ENCODE results near the gene PPP2R3B. TPM values are rescaled to one million over a fixed set of nuclear protein-coding genes. Genes with fewer than 3 reads are reported as not detected.
"Not testable (repeated sequence)": the region's sequence is repeated elsewhere in the genome, so short reads cannot be mapped to it uniquely, and the experiment has no call there.

Gene PPP2R3B
- total RNA-seq: 18.7 and 22.4 TPM in 2 replicates

DNA sequence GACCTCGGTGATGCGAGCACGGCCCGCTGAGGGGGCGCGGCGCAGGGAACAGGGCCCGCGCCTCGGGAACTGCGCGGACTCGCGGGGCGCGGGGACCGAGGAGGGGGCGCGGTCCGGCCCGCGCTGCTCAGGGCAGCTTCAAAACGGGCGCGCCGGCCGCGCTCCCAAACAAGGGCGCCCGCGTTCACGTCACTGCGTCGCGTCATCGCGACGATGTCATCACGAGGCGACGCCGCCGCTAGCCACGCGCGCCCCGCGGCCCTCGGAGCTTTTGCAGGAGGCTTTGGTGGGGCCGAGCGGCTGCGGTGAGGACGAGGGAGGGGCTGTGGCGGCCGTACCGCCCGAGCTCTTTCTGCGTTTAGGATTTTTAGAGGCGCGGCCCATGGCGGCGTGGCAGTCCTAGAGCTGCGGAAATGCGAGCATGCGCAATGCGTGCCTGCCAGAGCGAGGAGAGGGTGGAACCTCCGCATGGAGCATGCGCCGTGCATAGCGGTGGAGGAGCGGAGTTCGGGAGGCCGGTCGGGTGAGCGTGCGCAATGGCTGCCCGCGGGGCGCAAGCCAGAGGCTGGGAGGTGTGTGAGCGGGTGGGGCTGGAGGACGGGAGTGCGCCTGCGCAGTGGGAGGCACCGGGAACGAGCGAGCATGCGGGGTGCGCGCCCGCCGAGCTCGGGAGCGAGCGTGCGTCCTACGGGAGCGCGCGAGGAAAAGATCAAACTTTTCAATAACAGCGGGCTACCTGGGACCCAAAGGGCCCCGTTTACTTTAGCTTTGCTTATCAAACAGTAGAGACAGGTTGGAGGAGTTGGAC, at the start of gene PPP2R3B:
Gene PPP2R3B, minus strand, starts transcription at position 140 of the 808 bp plus-strand sequence. CDS start 216 bp downstream, outside the sequence.
- peak; percentile 85 for DNase-seq (ENCODE audit: low read depth, low spot score)

- DNase-seq (ENCODE audit: low read depth, low spot score): no peak
Measured at GRCh38 chrX:435536-436122, 48.9 kb upstream of the PPP2R3B start.

DNA sequence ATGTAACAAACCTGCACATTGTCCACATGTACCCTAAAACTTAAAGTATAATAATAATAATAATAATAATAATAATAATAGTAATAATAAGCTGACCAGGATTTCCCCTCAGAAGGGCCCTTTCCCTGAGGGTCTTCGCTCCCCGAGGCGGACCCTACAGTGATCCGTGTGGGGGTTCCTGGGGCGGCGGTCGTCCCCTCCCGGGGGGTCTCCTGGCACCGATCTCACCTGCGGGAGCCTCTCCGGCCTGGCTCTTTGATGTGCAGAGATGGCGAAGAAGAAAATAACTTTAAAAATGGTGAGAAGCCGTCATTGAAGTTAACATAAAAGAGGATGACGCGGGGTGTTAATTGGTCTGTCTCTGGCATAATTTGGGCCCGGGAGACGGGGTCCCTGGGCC, 48.2 kb upstream of the PPP2R3B start:
- no peak for DNase-seq (ENCODE audit: low read depth, low spot score)

DNA sequence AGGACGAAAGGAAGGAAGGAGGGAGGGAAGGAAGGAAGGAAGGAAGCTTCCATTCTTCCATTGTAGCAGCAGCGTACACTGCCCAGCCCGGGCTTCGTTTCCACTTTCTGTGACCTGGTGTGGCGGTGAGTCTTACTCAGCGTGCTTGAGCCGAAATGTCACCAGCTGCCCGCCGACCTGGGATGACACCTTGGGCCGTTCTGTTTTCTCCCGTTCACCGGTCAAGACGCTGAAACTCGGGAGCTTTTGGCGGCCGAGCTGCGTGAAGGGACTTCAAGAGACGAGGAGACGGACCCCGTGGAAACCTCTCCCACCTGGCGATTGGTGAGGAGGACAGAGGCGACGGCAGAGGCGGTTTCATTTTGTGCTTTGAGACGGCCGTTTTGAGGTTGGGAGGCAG, 47.1 kb upstream of the PPP2R3B start:
- DNase-seq (ENCODE audit: low read depth, low spot score): no peak

GRCh38 chrX:432666-433065, 46.0 kb upstream of the PPP2R3B start:
- not testable (repeated sequence) for DNase-seq (ENCODE audit: low read depth, low spot score)

DNA sequence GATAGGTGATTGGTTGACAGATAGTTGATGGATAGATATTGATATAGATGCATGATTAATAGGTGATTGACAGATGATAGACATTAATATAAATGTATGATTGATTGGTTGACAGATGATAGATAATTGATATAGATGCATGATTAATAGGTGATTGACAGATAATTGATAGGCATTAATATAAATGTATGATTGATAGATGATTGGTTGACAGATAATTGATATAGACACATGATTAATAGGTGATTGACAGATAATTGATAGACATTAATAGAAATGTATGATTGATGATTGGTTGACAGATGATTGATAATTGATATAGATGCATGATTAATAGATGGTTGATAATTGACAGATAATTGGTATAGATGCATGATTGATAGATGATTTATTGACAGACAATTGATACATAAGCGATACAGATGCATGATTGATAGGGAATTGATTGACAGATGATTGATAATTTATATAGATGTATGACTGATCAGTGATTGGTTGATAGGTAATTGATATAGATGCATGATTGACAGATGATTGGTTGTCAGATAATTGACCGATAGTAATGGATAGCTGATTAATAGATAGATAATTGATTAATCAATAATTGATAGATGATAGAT, 44.9 kb upstream of the PPP2R3B start:
- no peak for DNase-seq (ENCODE audit: low read depth, low spot score)

GRCh38 chrX:431056-431455, 44.3 kb upstream of the PPP2R3B start:
- DNase-seq (ENCODE audit: low read depth, low spot score): no peak

GRCh38 chrX:429266-429825, 42.6 kb upstream of the PPP2R3B start:
- no peak for DNase-seq (ENCODE audit: low read depth, low spot score)

DNA sequence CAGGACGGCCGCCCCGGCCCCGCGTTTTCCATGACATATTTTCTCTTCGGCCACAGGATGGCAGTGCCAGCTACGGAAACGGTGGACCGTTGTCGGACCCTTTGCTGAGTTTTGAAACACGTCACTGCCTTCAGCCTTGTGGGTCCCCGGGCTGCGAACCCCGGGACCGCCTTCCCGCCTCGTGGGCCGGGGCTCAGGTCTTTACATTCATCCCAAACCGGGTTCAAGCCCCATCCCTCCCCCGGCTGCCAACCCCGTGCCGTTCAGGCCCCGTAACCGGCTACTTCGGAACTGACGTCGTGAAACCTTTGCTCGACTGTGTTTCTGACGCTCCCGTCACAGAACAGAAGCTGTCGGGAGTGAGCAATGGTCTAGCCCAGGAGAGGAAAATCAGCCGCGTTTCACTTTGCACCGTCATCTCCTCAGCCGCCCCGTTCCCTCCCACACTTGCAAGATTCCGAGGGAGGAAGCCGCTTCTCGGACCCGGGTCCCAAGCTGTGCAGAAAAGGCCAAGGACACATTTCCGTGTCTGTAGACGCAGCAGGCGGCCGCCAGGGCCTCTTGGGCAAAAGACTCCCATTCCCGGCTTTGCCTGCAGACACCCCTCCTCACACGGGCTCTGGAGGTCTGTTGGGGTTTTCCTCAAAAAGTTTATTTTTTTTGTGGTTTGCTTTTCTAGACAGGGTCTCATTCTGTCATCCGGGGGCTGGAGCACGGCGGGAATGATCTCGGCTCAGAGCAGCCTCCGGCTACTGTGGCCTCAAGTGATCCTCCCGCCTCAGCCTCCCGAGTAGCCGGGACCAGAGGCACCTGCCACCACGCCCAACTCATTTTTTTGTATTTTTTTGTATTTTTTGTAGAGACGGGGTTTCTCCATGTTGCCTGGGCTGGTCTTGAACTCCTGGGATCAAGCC, 41.4 kb upstream of the PPP2R3B start:
- no peak for DNase-seq (ENCODE audit: low read depth, low spot score)

- no peak for DNase-seq (ENCODE audit: low read depth, low spot score)
Measured at GRCh38 chrX:426881-427280, 40.2 kb upstream of the PPP2R3B start.

GRCh38 chrX:425056-425455, 38.3 kb upstream of the PPP2R3B start:
- DNase-seq (ENCODE audit: low read depth, low spot score): no peak

DNA sequence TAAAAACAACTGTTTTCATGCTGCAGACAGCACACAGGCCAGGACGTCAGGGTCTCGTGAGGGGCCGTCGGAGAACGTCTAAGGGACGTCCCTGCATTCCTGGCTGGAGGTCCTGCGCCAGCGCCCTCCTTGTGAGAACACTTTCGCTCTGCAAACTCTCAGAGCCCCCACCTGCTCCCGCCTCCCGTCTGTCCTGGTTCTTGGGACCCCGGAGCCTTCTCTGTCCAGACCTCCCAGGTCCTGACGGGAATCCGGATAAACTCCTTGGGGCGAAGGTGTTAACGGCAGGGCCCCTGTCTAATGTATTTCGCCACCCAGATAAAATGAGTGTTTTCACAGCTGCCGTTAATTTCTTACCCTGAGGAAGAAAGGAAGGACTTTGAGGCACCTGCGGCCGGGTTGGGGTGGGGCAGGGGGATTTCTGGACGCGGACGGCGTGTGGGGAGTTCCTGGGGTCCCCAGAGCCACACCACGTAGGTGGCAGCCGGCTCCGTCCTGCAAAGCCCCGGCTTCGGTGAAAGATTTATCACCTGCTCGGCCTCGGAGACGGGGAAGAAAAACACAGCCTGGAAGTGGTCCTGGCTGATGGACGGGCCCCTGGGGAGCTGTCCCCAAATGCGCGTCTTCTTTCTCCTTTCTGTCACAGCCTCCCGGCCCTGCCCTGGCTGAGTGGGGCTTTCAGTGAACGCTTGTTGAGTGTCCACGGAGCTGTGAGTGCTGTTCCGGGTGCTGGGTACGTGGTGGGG, 35.1 kb upstream of the PPP2R3B start:
- DNase-seq (ENCODE audit: low read depth, low spot score): no peak

DNA sequence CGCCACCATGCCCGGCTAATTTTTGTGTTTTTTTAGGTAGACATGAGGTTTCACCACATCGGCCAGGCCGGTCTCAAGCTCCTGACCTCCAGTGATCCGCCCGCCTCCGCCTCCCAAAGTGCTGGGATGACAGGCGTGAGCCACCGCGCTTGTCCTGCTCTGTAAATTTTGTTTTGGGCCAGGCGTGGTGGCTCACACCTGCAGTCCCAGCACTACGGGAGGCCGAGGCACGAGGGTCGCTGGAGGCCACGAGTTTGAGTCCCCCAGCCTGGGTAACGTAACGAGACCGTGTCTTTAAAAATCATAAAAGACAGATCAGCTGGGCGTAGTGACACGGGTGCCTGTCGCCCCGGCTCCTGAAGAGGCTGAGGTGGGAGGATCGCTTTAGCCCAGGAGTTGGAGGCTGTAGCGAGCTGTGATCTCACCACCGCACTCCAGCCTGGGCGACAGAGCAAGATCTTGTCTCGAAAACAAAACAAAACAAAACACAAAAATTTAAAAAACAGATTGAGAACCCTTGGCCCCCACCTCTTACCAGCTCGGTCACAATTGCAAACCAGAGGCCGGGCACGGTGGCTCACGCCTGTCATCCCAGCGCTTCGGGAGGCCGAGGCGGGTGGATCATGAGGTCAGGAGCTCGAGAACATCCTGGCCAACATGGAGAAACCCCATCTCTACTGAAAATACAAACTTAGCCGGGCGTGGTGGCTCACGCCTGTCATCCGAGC, 34.0 kb upstream of the PPP2R3B start:
- no peak for DNase-seq (ENCODE audit: low read depth, low spot score)

GRCh38 chrX:418927-419729, 32.4 kb upstream of the PPP2R3B start:
- DNase-seq (ENCODE audit: low read depth, low spot score): no peak

DNA sequence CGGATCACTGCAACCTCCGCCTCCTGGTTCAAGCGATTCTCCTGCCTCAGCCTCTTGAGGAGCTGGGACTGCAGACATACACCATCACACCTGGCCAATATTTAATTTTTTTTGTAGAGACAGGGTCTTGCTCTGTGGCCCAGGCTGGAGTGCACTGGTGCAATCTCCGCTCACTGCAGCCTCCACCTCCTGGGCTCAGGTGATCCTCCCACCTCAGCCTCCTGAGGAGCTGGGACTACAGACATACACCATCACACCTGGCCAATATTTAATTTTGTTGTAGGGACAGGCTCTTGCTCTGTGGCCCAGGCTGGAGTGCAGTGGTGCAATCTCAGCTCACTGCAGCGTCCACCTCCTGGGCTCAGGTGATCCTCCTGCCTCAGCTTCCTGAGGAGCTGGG, 28.8 kb upstream of the PPP2R3B start:
- not testable (repeated sequence) for DNase-seq (ENCODE audit: low read depth, low spot score)

GRCh38 chrX:413322-414201, 26.9 kb upstream of the PPP2R3B start:
- peak; percentile 13 for DNase-seq (ENCODE audit: low read depth, low spot score)

- no peak for DNase-seq (ENCODE audit: low read depth, low spot score)
Measured at GRCh38 chrX:410296-410695, 23.6 kb upstream of the PPP2R3B start.

DNA sequence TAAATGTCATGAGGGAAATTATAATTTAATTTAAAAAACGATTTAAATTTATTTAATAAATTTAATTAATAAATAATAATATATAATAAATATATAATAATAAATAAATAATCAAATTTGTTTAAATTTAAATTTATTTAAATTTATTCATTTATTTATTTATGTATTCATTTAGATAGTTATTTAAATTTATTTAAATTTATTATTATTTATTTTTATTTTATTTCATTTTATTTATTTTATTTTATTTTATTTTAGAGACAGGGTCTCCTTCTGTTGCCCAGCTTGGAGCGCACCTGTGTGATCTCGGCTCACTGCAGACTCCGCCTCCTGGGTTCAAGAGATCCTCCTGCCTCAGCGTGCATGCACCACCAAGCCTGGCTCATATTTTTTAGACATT, 18.4 kb upstream of the PPP2R3B start:
- DNase-seq (ENCODE audit: low read depth, low spot score): no peak
